Effector CD4-positive, alpha-beta T cell (primary cell): Measurements from ENCODE around the gene BCL10.
A peak's percentile ranks its signal among the peaks of the same experiment; 100 is the strongest.

ENCODE experiments used
- DNase-seq: peaks from one replicate; pipeline ENCODE4 v3.0.0-alpha.2; 2020
- total RNA-seq: gene quantifications from one replicate; lab custom pipeline; 2026; lab: John Stamatoyannopoulos, UW

BCL10 gene
- total RNA-seq, result 55.3 reads per million, percentile 70 among the genes with 10 or more reads in this experiment

GRCh38 chr1:85276215-85276977 is at the start of gene BCL10:
Gene BCL10, minus strand, starts transcription at chr1:85276632. Its CDS starts 280 bp downstream, at chr1:85276352.
- peak; percentile 96 for DNase-seq

- no peak for DNase-seq
Observed at GRCh38 chr1:85325920-85326319, 49.5 kb upstream of the BCL10 start.

- no peak for DNase-seq
Observed at GRCh38 chr1:85323770-85324169, 47.3 kb upstream of the BCL10 start.

GRCh38 chr1:85322655-85323054 is 46.2 kb upstream of the BCL10 start:
- no peak for DNase-seq

GRCh38 chr1:85321237-85321964 is 45.0 kb upstream of the BCL10 start:
- DNase-seq, result no peak

- DNase-seq, result no peak
Observed at GRCh38 chr1:85320371-85321131, 44.1 kb upstream of the BCL10 start.

- no peak for DNase-seq
Observed at GRCh38 chr1:85319931-85320330, 43.5 kb upstream of the BCL10 start.

- DNase-seq, result no peak
Observed at GRCh38 chr1:85319491-85319890, 43.1 kb upstream of the BCL10 start.

GRCh38 chr1:85318217-85318616 is 41.8 kb upstream of the BCL10 start:
- DNase-seq, result no peak

GRCh38 chr1:85317560-85317959 is 41.1 kb upstream of the BCL10 start:
- no peak for DNase-seq

- no peak for DNase-seq
Observed at GRCh38 chr1:85316321-85316720, 39.9 kb upstream of the BCL10 start.

GRCh38 chr1:85315789-85316188 is 39.4 kb upstream of the BCL10 start:
- DNase-seq, result no peak

GRCh38 chr1:85314726-85315125 is 38.3 kb upstream of the BCL10 start:
- no peak for DNase-seq

GRCh38 chr1:85313888-85314696 is 37.7 kb upstream of the BCL10 start:
- no peak for DNase-seq

- no peak for DNase-seq
Observed at GRCh38 chr1:85311818-85312217, 35.4 kb upstream of the BCL10 start.

- no peak for DNase-seq
Observed at GRCh38 chr1:85308833-85309350, 32.5 kb upstream of the BCL10 start.

- peak; percentile 37 for DNase-seq
Observed at GRCh38 chr1:85307987-85308832, 31.8 kb upstream of the BCL10 start.

- no peak for DNase-seq
Observed at GRCh38 chr1:85306236-85306635, 29.8 kb upstream of the BCL10 start.

GRCh38 chr1:85303440-85304162 is 27.2 kb upstream of the BCL10 start:
- no peak for DNase-seq

GRCh38 chr1:85300140-85300539 is 23.7 kb upstream of the BCL10 start:
- DNase-seq, result no peak
